Activated naive CD4-positive, alpha-beta T cell treated with anti-CD3 and anti-CD28 coated beads, Interleukin-2, amount 10 ng/mL, durations not matched to agents 7 days and 5 days (primary cell): ENCODE data around the gene C9orf78.

Experiments used
- CTCF ChIA-PET: fragments of 350-600 bp; sonication (Branson Sonifier 250); formaldehyde crosslinking; loops from one replicate; lab custom pipeline; 2021; ENCODE audit warnings: antibody characterized with exemption; lab: Charles Lee
- DNase-seq: peaks from one replicate; pipeline ENCODE4 v3.0.0-alpha.2; 2020
- H3K27ac Mint-ChIP-seq: one replicate; pipeline ENCODE4 v1.8.0; 2021; ENCODE audit warnings: mild to moderate bottlenecking, moderate library complexity, mixed read lengths
- H3K27me3 Mint-ChIP-seq: one replicate; pipeline ENCODE4 v1.8.0; 2021; ENCODE audit warnings: mild to moderate bottlenecking, mixed read lengths
- H3K36me3 Mint-ChIP-seq: one replicate; pipeline ENCODE4 v1.8.0; 2021; ENCODE audit warnings: mixed read lengths
- H3K4me1 Mint-ChIP-seq: one replicate; pipeline ENCODE4 v1.8.0; 2021; ENCODE audit warnings: mixed read lengths
- H3K4me3 Mint-ChIP-seq: one replicate; pipeline ENCODE4 v1.8.0; 2021; ENCODE audit warnings: mild to moderate bottlenecking, moderate library complexity, mixed read lengths
- H3K9me3 Mint-ChIP-seq: one replicate; pipeline ENCODE4 v1.8.0; 2021; ENCODE audit warnings: mixed read lengths

Gene C9orf78

DNA sequence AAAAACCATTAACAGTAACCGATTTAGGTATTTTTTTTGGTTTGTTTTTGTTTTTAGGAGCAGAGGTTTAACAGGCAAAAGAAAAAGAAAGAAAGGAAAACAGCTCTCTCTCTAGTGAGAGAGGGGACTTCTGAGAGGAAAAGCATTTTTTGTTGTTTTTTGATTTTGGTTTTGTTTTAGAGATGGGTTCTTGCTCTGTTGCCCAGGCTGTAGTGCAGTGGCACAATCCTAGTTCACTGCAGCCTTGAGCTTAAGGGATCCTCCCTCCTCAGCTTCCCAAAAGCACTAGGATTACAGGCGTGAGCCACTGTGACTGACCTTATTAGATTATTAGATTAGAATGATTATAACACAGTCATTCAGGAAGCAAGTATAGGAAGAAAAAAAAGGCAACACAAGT is 10.3 kb upstream of the C9orf78 start:
- CTCF ChIA-PET = no interaction called here
- no peaks in the 10 kb centered on the region for H3K9me3 Mint-ChIP-seq
- H3K27me3 Mint-ChIP-seq = no peaks in the 10 kb centered on the region
- peak overlapping the region; percentile 74 for H3K27ac Mint-ChIP-seq
- H3K4me1 Mint-ChIP-seq = peaks cover 48% of the 10 kb centered on the region
- H3K36me3 Mint-ChIP-seq = peaks cover 28% of the 10 kb centered on the region
- no peak for DNase-seq
- H3K4me3 Mint-ChIP-seq = peak overlapping the region; percentile 24

DNA sequence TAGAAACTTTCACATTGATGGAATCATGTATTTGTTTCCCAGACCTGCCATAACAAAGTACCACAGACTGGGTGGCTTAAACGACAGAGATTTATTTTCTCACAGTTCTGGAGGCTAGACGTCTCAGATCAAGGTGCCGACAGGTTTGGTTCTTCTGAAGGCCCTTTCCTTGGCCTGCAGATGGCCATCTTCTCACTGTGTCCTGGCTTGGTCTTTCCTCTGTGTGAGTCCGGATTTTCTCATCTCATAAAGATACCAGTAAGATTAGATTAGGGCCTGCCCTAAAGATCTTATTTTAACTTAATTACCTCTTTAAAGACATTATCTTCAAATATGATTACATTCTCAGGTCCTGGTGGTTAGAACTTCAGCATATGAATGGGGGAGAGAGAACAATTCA is 6.0 kb upstream of the C9orf78 start:
- Mint-ChIP-seq H3K9me3 (no peaks in the 10 kb centered on the region), H3K27ac (peak overlapping the region; percentile 14), H3K27me3 (no peaks in the 10 kb centered on the region), H3K4me3 (no peak overlapping the region), H3K36me3 (peaks cover 35% of the 10 kb centered on the region), H3K4me1 (peaks cover 76% of the 10 kb centered on the region)
- CTCF ChIA-PET = no interaction called here
- DNase-seq = no peak

DNA sequence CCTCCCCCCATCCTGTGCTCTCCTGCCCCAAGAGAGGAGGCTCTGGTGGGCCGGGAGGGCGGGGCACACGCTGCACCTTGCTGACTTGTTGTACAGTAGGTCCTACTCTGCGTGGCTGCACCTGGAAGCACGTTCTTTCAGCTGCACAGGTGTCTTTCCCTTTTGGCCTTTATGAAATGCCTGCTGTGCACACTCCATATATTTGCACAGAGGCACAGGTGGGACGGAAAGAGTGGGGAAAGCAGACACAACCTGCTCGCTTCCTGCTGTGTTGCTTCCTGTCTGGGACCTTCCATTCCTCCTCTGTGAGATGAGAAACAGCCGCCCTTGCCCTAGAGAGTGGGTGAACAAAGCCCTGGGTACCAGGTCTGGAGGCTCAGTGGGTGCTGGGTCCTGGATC is 5.0 kb upstream of the C9orf78 start:
- Mint-ChIP-seq H3K9me3 (no peaks in the 10 kb centered on the region), H3K36me3 (peaks cover 38% of the 10 kb centered on the region), H3K4me3 (peak overlapping the region; percentile 38), H3K27me3 (no peaks in the 10 kb centered on the region), H3K4me1 (peaks cover 67% of the 10 kb centered on the region), H3K27ac (peak overlapping the region; percentile 92)
- CTCF ChIA-PET = no interaction called here
- DNase-seq = peak; percentile 38

DNA sequence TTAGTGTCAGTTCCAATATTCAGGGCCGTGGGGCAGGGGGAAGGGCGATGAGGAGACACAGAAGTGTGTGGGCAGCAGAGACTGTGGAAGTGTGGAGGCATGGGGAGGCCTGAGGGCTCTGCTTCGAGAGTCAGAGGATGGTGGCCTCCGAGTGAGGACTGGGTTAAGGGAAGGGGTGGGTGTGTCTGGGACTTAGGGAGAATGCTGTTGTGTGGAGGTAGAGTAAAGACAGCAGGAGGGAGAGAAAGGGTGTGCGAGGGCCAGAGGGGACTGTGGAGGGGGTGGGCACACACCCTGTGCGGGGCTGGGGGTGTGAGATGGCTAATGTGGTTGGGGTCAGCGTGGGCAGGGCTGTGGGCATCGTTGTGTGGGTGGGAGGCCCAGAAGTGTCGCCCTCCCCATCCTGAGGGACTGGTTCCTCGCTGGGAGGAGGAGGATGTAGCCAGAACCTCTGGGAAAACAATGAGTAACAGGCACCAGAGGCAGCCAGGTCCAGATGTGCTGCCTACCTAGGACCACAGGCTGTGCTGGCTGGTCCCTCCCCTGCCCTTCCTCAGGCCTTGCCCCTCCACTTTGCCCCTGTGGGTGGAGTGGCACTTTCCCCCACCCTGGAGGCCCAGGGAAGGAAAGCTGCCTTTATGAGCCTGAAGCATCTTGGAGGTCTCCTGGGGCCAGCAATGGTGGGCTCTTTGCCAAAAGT is 4.4 kb upstream of the C9orf78 start:
- CTCF ChIA-PET = interaction anchor here (0.7 to 2.0 kb wide), 6 partner anchors 21 to 47 kb away, joined by 3 to 9 read pairs (median 3); no protein-coding TSS in a partner anchor
- H3K36me3 Mint-ChIP-seq = peaks cover 39% of the 10 kb centered on the region
- peak overlapping the region; percentile 92 for H3K27ac Mint-ChIP-seq
- DNase-seq = no peak
- H3K4me1 Mint-ChIP-seq = peaks cover 65% of the 10 kb centered on the region
- no peaks in the 10 kb centered on the region for H3K9me3 Mint-ChIP-seq
- H3K27me3 Mint-ChIP-seq = no peaks in the 10 kb centered on the region
- peak overlapping the region; percentile 65 for H3K4me3 Mint-ChIP-seq

DNA sequence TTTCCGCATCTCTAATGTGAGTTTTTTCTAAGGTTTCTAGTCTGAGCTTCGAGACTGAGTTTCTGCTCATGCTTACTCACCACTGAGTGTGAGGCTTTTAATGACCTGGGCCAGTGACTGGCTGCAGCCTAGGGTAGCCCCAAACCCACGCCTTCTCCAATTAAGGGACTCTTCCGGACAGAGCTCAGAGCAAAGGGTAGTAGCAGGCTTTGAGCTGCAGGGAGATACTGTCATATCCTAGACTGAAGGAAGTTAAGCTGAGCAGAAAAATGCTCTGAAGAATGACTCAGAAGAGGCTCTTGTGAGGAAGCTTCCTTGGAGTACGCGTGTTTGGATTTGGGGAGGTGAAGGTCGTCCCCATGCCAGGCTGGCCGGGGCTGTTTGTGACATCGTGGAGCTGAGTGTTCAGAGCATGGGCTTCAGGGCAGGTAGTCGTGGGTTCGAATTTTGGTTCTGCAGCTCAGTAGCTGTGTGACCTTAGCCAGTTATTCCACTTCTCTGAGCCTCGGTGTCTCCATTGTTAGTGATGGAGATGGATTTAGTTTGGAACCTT is 3.7 kb upstream of the C9orf78 start:
- Mint-ChIP-seq H3K9me3 (no peaks in the 10 kb centered on the region), H3K4me1 (peaks cover 70% of the 10 kb centered on the region), H3K4me3 (peak overlapping the region; percentile 65), H3K27me3 (no peaks in the 10 kb centered on the region), H3K36me3 (peaks cover 42% of the 10 kb centered on the region), H3K27ac (peak overlapping the region; percentile 92)
- peak; percentile 41 for DNase-seq
- CTCF ChIA-PET = interaction anchor here (0.7 to 2.0 kb wide), 8 partner anchors 22 to 48 kb away, joined by 3 to 9 read pairs (median 3); no protein-coding TSS in a partner anchor

DNA sequence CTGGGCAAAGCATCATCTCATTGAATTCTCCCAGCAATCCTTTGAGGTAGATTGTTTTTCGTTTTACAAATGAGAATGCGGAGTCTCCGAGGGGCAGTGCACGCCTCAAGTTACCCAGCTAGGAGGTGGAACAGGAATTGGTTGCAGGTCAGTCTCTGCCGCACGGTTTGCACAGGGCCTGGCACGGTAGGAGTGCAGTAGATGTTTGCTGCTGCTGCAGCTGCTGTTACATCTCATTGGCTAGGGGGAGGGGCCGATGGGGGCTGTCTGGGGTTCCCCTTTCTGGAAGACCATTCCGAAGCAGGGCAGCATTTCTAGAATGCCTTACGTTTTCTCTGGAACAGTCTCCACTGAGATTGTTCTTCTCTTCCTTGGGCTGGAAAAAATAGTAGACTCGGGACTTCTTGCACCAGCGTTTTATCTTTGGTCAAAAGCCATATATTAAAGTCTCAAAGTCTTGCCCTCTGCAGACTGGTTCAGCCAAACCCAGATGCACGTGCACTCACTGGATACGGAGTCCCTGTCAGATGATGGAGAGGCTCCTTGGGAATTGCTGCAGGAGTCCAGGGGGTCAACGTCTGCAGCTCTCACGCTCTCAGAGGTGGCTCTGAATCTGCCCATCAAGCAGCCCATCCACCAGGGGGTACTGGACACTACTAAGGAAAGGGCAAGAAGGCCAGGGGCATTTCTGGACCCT is 1.4 kb upstream of the C9orf78 start:
- CTCF ChIA-PET = interaction anchor here (0.6 to 0.9 kb wide), 3 partner anchors 15 to 192 kb away, joined by 3 to 4 read pairs (median 3); no protein-coding TSS in a partner anchor
- Mint-ChIP-seq H3K27ac (peak overlapping the region; percentile 92), H3K27me3 (no peaks in the 10 kb centered on the region), H3K4me3 (peak overlapping the region; percentile 96), H3K9me3 (no peaks in the 10 kb centered on the region), H3K36me3 (peaks cover 40% of the 10 kb centered on the region), H3K4me1 (peaks cover 70% of the 10 kb centered on the region)
- peak; percentile 64 for DNase-seq

DNA sequence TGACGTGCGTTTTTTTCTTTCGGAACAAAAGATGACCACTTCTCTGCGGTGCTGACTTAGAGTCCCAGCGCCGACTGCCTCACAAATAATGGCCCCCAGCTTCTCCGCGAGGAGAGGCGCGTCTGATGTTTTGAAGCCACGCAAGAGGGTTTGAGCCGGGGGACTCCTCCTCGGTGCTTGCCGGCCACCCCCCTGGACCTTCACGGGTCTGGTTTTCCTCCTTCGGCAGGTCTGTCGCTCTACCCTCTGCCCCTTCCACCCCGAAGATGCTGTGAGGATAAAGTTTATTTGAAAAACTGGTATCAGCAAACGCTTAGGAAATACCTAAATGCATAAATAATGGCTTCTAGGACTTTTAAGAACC is 767 bp upstream of the C9orf78 start:
- Mint-ChIP-seq H3K9me3 (no peaks in the 10 kb centered on the region), H3K4me1 (peaks cover 63% of the 10 kb centered on the region), H3K27me3 (no peaks in the 10 kb centered on the region), H3K36me3 (peaks cover 37% of the 10 kb centered on the region), H3K4me3 (peak overlapping the region; percentile 96), H3K27ac (peak overlapping the region; percentile 92)
- CTCF ChIA-PET = interaction anchor here (0.9 to 1.1 kb wide), 2 partner anchors 8 to 14 kb away, joined by 3 read pairs; no protein-coding TSS in a partner anchor
- no peak for DNase-seq

DNA sequence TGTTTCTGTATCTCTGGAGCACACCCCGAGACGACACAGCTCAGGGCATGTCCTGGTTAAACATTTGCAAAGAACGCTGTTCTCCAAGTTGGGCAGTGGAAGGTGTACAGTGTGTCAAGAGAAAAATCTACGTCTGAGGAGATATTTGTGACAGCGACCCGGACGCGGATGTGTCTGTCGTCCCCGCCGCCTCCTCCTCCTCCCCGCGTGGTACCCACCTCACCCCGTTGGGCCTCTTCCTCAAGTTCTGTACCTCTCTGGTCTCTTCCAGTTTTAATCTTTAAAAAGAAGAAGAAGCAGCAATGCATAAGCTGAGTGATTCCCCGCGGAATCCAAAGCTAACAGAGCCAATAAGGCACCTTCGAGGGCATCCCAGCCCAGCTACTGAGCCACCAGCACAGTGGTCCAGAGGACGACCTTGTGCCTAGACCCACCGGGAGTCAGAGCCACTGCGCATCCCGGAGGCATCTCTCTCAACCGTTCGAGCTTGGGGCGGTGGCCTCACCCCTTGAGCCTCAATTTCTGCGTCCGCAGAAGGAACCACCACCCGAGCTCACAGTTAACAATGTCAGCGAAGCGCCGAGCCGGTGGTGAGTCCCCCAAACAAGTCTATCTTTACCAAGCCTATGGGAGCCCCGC is 467 bp downstream of the C9orf78 start:
- CTCF ChIA-PET = interaction anchor here (1.1 to 1.2 kb wide), 2 partner anchors 9 to 51 kb away, joined by 3 to 4 read pairs; no protein-coding TSS in a partner anchor
- H3K4me3 Mint-ChIP-seq = peak overlapping the region; percentile 98
- peaks cover 43% of the 10 kb centered on the region for H3K36me3 Mint-ChIP-seq
- H3K27ac Mint-ChIP-seq = peak overlapping the region; percentile 99
- peaks cover 52% of the 10 kb centered on the region for H3K4me1 Mint-ChIP-seq
- H3K9me3 Mint-ChIP-seq = no peaks in the 10 kb centered on the region
- DNase-seq = peak; percentile 69
- no peaks in the 10 kb centered on the region for H3K27me3 Mint-ChIP-seq

DNA sequence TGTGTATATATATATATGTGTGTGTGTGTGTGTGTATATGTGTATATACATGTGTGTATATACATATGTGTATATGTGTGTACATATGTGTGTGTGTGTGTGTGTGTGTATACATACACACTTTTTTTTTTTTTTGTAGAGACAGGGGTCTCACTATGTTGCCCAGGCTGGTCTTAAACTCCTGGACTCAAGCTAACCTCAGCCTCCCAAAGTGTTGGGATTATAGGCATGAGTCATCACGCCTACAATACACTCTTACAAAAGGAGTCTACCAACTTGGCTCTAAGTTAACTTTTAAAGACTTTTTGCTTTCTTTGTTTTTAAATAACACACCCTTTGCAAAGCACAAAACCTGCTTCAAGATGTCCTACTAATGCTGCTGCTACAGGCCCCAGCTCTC is 2.1 kb downstream of the C9orf78 start:
- H3K36me3 Mint-ChIP-seq = peaks cover 53% of the 10 kb centered on the region
- H3K27me3 Mint-ChIP-seq = no peaks in the 10 kb centered on the region
- peak overlapping the region; percentile 74 for H3K27ac Mint-ChIP-seq
- no peak for DNase-seq
- H3K9me3 Mint-ChIP-seq = no peaks in the 10 kb centered on the region
- CTCF ChIA-PET = interaction anchor here (0.6 kb wide), 1 partner anchor 14 kb away, joined by 4 read pairs; no protein-coding TSS in a partner anchor
- H3K4me1 Mint-ChIP-seq = peaks cover 39% of the 10 kb centered on the region
- H3K4me3 Mint-ChIP-seq = peak overlapping the region; percentile 98

DNA sequence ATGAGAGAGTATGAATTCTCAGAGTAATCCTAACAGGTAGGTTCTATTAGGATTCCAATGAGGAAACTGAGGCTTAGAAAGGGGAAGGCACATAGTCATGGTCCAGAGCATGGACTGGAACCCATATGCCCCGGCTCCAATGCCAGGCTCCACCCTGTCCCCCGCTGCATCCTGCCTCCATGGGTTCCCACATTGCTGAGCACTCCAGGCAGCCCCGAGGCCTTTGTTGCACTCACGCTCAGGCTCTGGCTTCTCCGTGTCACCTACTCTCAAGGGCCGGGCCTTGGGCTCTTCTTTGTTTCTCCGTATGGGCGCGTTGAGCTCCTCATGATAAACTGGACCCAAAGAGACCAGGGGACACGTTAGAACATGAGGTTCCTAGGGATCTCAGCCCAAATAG is 6.1 kb downstream of the C9orf78 start:
- Mint-ChIP-seq H3K4me3 (no peak overlapping the region), H3K9me3 (no peaks in the 10 kb centered on the region), H3K36me3 (peaks cover 35% of the 10 kb centered on the region), H3K27ac (no peak overlapping the region), H3K27me3 (no peaks in the 10 kb centered on the region), H3K4me1 (peaks cover 14% of the 10 kb centered on the region)
- DNase-seq = no peak
- CTCF ChIA-PET = interaction anchor here (0.9 kb wide), 1 partner anchor 45 kb away, joined by 4 read pairs; no protein-coding TSS in a partner anchor

DNA sequence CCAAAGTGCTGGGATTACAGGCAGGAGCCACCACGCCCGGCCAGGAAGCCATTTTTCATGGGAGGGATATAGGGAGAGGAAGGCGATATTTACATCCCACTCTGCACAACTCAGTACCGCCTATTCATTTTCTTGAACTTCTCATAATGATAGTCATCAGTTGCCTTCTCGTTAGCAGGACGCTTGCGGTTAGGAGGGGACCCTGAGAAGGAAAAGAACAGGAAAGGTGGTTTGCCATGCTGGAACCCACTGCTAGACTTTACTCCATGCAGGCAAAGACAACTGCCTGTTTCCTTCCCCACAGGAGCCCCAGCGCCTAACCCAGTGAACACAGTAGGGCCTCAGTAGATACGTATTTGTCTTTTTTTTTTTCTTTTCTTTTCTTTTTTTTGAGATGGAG is 7.0 kb downstream of the C9orf78 start:
- CTCF ChIA-PET = interaction anchor here (0.7 to 0.9 kb wide), 2 partner anchors 46 to 211 kb away, joined by 3 to 4 read pairs; no protein-coding TSS in a partner anchor
- H3K27me3 Mint-ChIP-seq = no peaks in the 10 kb centered on the region
- H3K4me3 Mint-ChIP-seq = no peak overlapping the region
- DNase-seq = no peak
- no peak overlapping the region for H3K27ac Mint-ChIP-seq
- H3K36me3 Mint-ChIP-seq = peaks cover 31% of the 10 kb centered on the region
- H3K4me1 Mint-ChIP-seq = peaks cover 7% of the 10 kb centered on the region
- H3K9me3 Mint-ChIP-seq = no peaks in the 10 kb centered on the region

DNA sequence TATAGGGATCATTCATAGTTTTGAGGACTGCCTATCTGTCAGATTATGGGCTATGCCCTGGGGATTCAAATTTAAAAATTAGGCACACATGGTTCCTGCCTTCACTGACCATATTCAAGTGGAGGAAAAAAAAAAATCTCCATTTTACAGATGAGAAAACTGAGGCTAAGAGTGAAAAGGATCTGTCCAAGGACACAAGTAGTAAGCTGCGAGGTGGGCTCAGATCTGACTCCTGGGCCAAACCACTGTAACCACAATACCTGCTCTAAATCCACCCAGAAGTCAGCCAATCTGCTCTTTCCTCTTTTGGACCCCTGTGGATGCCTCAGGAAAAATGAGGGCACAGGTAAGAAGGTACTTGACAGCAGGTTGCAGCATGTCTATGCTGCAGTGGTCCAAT is 8.3 kb downstream of the C9orf78 start:
- CTCF ChIA-PET = no interaction called here
- Mint-ChIP-seq H3K9me3 (no peaks in the 10 kb centered on the region), H3K4me3 (no peak overlapping the region), H3K27ac (no peak overlapping the region), H3K4me1 (peaks cover 17% of the 10 kb centered on the region), H3K27me3 (no peaks in the 10 kb centered on the region), H3K36me3 (peaks cover 37% of the 10 kb centered on the region)
- no peak for DNase-seq

DNA sequence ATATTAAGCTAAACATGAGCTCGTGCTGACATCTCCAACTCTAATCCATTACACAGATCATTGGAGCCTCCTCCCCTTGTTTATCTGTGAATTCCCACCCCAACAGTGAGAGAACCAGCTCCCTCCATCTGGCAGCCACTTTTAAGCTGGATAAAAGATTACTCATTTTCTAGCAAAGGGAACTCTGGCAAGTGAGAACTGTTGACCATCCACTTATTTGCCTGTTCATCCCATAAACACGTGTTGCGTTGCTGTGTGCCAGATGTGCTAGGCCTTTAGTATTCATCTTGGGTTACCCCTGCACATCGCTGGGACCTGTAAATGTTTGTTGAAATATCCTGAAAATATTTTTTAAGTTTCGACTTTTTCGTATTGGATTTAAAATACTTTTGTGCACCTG is 8.7 kb downstream of the C9orf78 start:
- DNase-seq = no peak
- Mint-ChIP-seq H3K36me3 (peaks cover 38% of the 10 kb centered on the region), H3K4me1 (peaks cover 17% of the 10 kb centered on the region), H3K27me3 (no peaks in the 10 kb centered on the region), H3K27ac (no peak overlapping the region), H3K9me3 (no peaks in the 10 kb centered on the region), H3K4me3 (no peak overlapping the region)
- CTCF ChIA-PET = no interaction called here
